ENCODE measurements around the gene RGS17. TPM values are rescaled to one million over a fixed set of nuclear protein-coding genes. Genes with fewer than 3 reads are reported as not detected.
A peak's percentile ranks its signal among the peaks of the same experiment; 100 is the strongest.

RGS17 gene
- total and polyA plus RNA-seq, 2 of the 13 experiments (the other 11 are each of a cell fraction or from before 2014, with no cell fraction given) = 0.04 TPM; not detected in 1

DNA sequence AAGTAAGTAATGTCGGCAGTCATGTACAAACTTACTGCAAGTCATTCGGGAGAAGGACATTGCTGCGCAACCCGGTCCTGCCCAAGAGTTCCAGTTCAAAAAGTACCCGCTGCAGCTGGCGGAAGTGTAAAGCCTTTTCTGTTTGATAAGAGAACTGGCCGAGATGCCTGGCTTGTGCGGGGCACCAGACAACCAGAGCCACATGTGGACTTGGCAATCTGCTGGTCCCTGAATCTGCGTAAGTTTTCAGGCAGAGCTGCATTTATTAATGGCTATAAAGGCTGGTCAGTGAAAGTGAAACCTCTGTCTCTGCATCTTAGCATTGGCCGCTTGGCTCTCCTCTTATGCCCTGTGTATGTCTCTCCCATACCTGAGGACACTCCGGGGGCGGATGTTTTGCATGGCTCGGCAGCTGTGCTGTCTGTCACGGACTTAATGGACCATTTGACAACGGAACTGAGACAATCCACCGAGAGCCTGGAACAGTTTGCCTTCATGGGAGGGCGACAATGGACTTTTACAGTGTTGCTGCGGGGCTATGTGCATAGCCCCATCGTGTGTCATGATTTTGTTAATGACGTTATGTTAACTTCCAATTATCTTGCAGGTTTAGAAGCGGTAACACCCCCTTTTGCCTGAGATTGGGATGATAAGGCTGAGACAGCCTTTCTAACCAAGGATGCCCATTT is 19.8 kb upstream of the RGS17 start (continued):
- TF ChIP-seq, protein P1, sequence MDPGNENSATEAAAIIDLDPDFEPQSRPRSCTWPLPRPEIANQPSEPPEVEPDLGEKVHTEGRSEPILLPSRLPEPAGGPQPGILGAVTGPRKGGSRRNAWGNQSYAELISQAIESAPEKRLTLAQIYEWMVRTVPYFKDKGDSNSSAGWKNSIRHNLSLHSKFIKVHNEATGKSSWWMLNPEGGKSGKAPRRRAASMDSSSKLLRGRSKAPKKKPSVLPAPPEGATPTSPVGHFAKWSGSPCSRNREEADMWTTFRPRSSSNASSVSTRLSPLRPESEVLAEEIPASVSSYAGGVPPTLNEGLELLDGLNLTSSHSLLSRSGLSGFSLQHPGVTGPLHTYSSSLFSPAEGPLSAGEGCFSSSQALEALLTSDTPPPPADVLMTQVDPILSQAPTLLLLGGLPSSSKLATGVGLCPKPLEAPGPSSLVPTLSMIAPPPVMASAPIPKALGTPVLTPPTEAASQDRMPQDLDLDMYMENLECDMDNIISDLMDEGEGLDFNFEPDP (CRISPR knock-in tag; conservative IDR thresholded peaks at IDR 0.05) = 0 out of 2 replicates have a peak, but pooled peaks have one; percentile 76
- TF ChIP-seq ZBTB42 (CRISPR knock-in tag; IDR thresholded peaks at IDR 0.05) (no peak), MEIS2 (CRISPR knock-in tag; IDR thresholded peaks at IDR 0.05) (0 out of 2 replicates have a peak, but pooled peaks have one; percentile 29), YEATS4 (CRISPR knock-in tag; IDR thresholded peaks at IDR 0.05; ENCODE audit: borderline replicate concordance) (peak; percentile 4; the same call in 1 of the 2 replicates), GABPA (IDR thresholded peaks at IDR 0.05; ENCODE audit: low read depth, low read length) (no peak), GABPA (CRISPR knock-in tag; IDR thresholded peaks at IDR 0.05; ENCODE audit: low read depth) (0 out of 2 replicates have a peak, but pooled peaks have one; percentile 18)
- TF ChIP-seq, protein P2, sequence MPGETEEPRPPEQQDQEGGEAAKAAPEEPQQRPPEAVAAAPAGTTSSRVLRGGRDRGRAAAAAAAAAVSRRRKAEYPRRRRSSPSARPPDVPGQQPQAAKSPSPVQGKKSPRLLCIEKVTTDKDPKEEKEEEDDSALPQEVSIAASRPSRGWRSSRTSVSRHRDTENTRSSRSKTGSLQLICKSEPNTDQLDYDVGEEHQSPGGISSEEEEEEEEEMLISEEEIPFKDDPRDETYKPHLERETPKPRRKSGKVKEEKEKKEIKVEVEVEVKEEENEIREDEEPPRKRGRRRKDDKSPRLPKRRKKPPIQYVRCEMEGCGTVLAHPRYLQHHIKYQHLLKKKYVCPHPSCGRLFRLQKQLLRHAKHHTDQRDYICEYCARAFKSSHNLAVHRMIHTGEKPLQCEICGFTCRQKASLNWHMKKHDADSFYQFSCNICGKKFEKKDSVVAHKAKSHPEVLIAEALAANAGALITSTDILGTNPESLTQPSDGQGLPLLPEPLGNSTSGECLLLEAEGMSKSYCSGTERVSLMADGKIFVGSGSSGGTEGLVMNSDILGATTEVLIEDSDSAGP (CRISPR knock-in tag; IDR thresholded peaks at IDR 0.05; ENCODE audit: borderline replicate concordance) = 0 out of 2 replicates have a peak, but pooled peaks have one; percentile 2

DNA sequence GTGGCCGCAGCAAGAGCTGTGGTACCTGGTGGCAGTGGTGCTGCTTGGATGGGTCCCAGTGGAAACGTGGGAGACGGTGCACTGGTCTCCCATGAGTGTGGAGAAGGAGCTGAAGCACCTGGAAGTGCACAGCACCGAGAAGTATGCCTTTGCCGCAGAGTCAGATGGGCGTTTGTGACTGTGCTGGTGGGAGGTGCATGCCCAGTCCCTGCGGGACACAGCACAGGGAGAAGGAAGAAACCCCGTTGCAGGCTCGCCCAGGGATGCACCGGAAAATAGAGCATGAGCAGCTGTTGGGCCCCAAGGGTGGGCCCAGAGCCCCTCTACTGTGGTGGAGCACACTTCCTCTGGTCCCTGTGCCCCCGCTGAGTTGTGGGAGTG is 19.3 kb upstream of the RGS17 start:
- Histone ChIP-seq H3K27ac (ENCODE audit: extremely low read length, insufficient read depth, low read length) (no peak overlapping the region), H4K20me1 (ENCODE audit: insufficient read depth, low read length) (no peaks in the 10 kb centered on the region), H2AFZ (ENCODE audit: low read length) (peak overlapping the region; percentile 25), H3K36me3 (replicated peaks in 1 of 2; ENCODE audit: control insufficient read depth in 1 of 2, insufficient read depth in 2 of 2, low read length in 2 of 2) (no peaks in the 10 kb centered on the region), H3K4me1 (ENCODE audit: insufficient read depth, low read length) (peaks cover 15% of the 10 kb centered on the region; the same call in 1 of the 2 replicates), H3K27me3 (ENCODE audit: control insufficient read depth in 1 of 2, insufficient read depth in 2 of 2, low read length in 2 of 2) (peaks cover 0 to 26% of the 10 kb centered on the region in 2 experiments; a peak in 2 of 5 replicates), H3K79me2 (ENCODE audit: insufficient read depth, low read length) (no peaks in the 10 kb centered on the region), H3K9me3 (ENCODE audit: low read length) (no peaks in the 10 kb centered on the region), H3K4me2 (ENCODE audit: low read depth, low read length) (peak overlapping the region; percentile 88), H3K9ac (ENCODE audit: insufficient read depth, low read depth, low read length) (no peak overlapping the region), H3K4me3 (replicated peaks in 1 of 3; ENCODE audit: insufficient read depth in 1 of 3, low read depth in 2 of 3, low read length in 3 of 3) (peak overlapping the region; percentile 30 to 65 (median 55))
- FAIRE-seq = no peak
- intact Hi-C loops (cut with micrococcal nuclease; ENCODE audit: unreplicated experiment) = no loop called here
- in situ Hi-C loops (cut with HindIII; ENCODE audit: extremely low pct_ligation_motif_present, low pct_unique_long_range_greater_than_20kb) = no loop called here
- 3% methylated on average over 10 of the region's 11 CpGs for WGBS (ENCODE audit: low lambda C conversion rate)
- ChIA-PET POLR2A (no interaction called here), CTCF (ENCODE audit: low intra/inter-chr PET ratio, low total read pairs) (no interaction called here)
- no TSS peak for BruUV-seq (replicated peaks)
- peak; percentile 78 for ATAC-seq
- no peak for TF ChIP-seq ZNF12 (CRISPR knock-in tag; IDR thresholded peaks at IDR 0.05)
- peak; percentile 28; the same call in 1 of the 2 replicates for TF ChIP-seq ZNF891 (CRISPR knock-in tag; IDR thresholded peaks at IDR 0.05)
- TF ChIP-seq, protein P3, sequence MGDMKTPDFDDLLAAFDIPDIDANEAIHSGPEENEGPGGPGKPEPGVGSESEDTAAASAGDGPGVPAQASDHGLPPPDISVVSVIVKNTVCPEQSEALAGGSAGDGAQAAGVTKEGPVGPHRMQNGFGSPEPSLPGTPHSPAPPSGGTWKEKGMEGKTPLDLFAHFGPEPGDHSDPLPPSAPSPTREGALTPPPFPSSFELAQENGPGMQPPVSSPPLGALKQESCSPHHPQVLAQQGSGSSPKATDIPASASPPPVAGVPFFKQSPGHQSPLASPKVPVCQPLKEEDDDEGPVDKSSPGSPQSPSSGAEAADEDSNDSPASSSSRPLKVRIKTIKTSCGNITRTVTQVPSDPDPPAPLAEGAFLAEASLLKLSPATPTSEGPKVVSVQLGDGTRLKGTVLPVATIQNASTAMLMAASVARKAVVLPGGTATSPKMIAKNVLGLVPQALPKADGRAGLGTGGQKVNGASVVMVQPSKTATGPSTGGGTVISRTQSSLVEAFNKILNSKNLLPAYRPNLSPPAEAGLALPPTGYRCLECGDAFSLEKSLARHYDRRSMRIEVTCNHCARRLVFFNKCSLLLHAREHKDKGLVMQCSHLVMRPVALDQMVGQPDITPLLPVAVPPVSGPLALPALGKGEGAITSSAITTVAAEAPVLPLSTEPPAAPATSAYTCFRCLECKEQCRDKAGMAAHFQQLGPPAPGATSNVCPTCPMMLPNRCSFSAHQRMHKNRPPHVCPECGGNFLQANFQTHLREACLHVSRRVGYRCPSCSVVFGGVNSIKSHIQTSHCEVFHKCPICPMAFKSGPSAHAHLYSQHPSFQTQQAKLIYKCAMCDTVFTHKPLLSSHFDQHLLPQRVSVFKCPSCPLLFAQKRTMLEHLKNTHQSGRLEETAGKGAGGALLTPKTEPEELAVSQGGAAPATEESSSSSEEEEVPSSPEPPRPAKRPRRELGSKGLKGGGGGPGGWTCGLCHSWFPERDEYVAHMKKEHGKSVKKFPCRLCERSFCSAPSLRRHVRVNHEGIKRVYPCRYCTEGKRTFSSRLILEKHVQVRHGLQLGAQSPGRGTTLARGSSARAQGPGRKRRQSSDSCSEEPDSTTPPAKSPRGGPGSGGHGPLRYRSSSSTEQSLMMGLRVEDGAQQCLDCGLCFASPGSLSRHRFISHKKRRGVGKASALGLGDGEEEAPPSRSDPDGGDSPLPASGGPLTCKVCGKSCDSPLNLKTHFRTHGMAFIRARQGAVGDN (CRISPR knock-in tag; IDR thresholded peaks at IDR 0.05) = peak; percentile 31; the same call in 1 of the 2 replicates
- TF ChIP-seq SRY (CRISPR knock-in tag; IDR thresholded peaks at IDR 0.05) = peak; percentile 33; the same call in 1 of the 2 replicates
- TF ChIP-seq, protein P2 (CRISPR knock-in tag; IDR thresholded peaks at IDR 0.05; ENCODE audit: borderline replicate concordance) = peak; percentile 12; the same call in 1 of the 2 replicates
- no peak for DNase-seq (ENCODE audit: low spot score)
